ENCODE results near the gene SIDT2.
"Not testable (repeated sequence)": the region's sequence is repeated elsewhere in the genome, so short reads cannot be mapped to it uniquely, and the experiment has no call there.

The SIDT2 gene

DNA sequence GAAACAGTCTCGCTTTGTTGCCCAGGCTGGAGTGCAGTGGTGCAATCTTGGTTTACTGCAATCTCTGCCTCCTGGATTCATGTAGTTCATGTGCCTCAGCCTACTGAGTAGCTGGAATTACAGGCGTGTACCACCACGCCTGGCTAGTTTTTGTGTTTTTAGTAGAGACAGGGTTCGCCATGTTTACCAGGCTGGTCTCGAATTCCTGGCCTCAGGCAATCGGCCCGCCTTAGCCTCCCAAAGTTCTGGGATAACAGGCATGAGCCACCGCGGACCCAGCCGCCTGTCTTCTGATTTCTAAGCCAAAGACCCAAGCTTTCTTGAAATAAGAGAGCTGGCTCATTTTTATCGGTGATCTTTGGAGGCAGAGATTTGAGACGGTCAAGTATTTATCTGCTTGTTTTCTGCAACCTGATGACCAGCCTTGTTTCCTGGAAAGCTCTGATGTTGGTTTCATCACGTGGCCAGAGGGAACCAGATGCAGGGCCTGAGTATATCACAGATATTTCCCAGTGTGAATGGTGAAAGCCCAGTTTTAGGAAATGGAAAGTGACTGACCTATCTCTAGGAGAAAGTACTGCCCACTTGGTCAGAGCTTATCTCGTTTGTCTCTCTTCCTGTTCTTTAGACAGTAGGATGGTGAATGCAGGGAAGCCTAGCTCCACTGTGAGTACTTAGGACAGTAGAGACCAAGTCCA is 5.7 kb upstream of the SIDT2 start:
- DNase-seq, result no peak

DNA sequence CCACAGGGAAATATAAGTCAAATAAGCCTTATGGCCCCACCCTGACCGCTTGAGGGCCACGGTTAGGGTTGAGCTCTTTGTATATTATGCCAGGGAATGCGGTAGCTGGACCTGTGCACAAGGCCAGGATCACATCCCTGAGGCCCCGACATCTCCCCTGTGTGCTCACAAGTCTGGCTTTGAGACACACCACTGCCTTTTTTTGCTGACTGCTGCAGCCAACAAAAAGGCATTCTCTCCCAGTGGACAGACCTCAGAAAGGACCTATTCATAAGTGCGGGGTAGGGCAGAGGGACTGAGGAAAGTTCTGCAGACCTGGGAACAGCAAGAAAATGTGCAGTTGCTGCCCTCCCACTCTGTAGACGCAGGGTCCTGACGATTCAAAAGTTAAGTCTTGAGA is 3.4 kb upstream of the SIDT2 start:
- DNase-seq, result no peak

DNA sequence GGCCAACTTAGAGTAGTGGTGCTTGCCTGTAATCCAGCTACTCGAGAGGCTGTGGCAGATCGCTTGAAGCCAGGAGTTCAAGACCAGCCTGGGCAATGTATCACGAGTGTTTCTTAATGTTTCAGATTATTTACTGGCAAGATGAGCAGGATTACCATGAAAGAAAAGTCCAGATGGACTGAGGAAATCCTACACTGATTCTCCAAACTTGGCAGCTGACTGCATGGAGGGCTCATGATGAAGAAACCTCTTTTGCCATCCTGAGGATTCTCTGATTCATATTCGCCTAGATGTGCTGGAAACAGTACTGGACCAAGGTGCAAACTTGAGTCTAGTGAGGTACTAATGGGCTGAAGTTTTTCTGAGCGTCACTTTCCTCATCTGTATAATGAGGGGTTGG is 2.8 kb upstream of the SIDT2 start:
- DNase-seq, result no peak

DNA sequence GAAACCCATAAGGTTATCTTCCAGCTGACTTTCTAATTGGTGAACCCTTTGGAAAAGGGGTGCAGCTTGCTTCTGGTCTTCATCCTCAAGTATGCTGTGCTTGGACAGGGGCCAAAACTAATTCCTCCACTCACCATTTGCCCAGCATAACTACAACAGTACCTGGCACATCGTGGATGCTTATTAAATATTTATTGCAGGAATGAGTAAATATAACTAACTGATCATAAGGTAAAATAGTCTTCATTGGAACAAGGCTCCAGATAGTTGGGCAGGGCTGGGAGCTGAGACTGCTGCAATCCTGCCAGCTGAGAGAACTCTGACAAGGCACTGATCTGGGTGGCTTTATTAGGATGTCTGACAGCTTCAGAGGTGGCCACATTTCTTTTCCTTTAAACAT is 2.4 kb upstream of the SIDT2 start:
- DNase-seq, result no peak

DNA sequence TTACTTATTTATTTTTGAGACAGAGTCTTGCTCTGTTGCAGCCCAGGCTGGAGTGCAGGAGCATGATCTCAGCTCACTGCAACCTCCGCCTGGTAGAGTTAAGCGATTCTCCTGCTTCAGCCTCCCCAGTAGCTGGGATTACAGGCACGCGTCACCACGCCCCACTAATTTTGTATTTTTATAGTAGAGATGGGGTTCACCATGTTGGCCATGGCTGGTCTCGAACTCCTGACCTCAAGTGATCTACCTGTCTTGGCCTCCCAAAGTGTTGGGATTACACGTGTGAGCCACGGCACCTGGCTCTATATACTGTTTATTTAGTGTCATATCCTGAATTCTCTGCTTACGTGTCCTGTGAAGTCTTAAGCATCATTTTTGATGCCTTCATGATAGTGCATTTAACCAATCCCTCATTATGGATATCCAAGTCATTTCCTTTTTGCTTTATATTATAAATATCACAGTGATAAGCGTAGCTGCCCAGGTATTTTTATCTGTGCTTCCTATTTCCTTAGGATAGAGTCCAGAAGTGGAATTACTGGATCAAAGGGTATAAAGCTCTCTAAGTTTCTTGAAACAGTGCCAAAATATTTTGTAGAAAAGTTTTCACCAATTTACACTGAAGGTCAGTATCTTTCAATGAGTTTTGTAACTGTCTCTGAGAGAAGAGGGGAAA is 871 bp upstream of the SIDT2 start:
- no peak for DNase-seq

DNA sequence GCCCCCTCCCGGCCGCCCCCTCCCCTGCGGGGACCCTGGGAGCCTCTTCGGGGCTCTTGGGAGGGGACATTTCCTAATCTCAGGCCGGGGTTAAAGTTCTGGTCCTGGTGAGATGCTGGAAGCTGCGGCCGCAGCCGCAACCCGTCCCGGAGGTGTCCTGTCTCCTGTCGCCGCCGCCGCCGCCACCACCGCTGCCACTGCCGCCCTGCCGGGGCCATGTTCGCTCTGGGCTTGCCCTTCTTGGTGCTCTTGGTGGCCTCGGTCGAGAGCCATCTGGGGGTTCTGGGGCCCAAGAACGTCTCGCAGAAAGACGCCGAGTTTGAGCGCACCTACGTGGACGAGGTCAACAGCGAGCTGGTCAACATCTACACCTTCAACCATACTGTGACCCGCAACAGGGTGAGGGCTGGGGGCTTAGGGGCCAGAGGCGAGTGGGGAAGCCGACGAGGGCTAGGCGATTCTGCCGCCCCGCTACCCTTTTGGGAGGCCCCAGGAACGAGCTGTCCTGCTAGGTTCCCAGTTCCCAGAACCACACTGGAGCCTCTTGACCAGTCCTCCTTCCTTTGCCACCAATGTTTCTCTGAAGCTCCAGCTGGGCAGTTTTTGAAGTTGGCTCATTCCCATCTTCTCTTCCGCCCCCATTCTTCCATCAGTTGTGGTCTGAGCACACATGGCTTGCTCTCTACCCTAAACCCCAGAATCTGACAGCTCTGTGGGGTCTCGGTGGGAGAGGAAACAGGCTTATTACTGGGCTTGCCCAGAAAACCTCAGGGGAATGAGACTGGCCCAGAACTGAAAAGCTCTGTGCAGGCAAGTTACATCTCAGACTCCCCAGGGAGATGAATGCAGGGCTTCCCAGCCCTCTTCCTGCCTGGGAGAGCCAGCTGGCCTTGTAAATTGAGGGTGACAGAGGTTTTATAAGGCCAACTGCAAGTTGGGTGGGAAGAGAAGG is 781 bp downstream of the SIDT2 start:
- peak; percentile 43 for DNase-seq

DNA sequence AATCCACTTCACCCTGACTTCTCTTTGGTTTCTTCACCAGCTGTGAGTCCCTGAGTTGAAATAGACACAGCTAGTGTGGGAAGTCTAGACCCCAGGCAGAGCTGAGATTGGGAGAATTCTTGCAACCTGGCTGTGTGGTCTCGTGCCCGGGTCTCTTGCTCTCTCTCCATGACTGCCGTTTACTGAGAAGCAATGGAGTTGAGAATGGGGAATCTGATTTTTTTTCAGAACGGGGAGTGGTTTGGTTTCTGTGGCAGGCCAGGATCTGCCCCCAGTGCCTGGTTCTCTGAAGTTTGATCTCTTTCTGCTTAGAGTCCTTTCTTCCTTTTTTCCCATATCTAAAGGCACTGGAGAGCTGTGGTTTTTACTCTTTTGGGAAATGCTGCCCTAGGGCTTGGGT is 1.5 kb downstream of the SIDT2 start:
- DNase-seq, result no peak

DNA sequence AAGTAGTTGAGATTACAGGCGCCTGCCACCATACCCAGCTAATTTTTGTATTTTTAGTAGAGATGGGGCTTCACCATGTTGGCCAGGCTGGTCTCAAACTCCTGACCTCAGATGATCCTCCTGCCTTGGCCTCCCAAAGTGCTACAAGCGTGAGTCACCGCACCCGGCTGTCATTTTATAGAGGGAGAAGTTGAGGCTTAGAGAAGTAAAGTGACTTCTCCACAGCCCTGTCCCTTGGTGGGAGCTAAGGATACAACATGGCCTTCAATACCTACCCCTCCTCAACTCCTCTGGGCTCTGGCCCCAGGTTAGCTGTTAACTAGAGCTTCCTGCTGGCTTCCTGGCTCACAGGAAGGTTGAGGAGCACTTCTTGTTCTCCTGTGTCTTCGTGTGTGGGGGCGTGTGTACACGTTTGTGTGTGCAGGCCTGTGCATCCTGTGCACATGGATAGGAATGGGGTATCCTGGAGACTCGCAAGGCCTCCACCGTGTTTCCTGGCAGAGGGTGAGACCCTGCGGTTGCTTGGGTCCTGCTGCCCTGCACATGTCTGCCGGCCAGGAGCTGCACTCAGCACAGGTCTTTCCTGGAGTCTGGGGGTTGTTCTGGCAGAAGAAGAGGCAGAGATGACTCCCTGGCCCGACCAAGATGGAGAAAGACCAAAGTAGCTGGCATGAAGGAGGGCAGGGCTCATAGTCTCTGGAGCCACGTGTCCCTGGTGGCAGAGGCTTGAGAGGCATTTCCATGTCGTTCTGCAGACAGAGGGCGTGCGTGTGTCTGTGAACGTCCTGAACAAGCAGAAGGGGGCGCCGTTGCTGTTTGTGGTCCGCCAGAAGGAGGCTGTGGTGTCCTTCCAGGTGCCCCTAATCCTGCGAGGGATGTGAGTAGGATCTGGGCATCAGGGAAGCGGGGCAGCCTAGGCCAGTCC is 2.4 kb downstream of the SIDT2 start:
- peak; percentile 42 for DNase-seq

DNA sequence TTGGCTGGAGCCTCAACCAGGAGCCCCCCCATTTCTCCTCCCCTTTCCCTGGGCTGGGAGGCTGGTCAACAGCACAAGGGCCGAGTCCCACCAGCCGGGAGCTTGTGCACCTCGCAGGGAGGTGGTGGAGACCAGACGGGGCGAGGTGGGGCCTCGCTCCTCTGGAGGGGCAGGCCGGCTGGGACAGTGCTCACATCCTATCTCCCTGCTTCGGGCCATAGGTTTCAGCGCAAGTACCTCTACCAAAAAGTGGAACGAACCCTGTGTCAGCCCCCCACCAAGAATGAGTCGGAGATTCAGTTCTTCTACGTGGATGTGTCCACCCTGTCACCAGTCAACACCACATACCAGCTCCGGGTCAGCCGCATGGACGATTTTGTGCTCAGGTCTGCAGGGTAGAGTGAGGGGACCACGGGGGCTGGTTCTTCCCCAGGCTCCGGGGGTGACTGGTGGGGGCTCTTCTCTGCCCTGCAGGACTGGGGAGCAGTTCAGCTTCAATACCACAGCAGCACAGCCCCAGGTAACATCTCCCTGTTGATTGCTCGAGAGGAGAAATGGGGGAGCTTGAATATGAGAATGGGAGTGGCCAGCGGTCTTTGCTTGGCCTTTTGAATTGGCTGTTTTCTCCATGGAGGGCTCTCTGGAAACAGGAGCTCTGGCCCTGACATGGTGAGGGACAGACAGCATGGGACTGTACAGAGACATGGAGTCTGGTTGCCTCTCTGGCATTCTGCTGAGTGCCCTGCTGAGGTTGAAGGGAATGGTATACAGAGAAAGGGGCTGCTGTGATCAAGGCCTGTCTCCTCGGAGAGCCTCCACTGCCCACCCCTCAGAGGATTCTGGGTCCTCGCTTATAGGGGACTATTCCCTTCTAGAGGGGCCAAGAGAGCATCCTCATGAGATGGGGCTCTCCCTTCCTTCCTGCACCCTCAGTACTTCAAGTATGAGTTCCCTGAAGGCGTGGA is 3.3 kb downstream of the SIDT2 start:
- DNase-seq, result no peak

DNA sequence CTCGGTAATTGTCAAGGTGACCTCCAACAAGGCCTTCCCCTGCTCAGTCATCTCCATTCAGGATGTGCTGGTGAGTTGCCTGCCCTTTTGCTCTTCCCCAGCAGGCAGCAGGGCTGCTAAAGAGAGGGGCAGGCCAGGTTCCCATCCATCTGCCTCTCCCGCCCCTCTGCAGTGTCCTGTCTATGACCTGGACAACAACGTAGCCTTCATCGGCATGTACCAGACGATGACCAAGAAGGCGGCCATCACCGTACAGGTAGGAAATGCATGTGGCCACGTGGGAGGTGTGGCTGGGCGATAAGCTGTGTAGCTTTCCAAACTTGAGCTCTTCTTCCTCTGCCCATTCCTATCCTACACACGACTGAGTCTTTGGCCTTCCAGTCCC is 4.0 kb downstream of the SIDT2 start:
- no peak for DNase-seq

DNA sequence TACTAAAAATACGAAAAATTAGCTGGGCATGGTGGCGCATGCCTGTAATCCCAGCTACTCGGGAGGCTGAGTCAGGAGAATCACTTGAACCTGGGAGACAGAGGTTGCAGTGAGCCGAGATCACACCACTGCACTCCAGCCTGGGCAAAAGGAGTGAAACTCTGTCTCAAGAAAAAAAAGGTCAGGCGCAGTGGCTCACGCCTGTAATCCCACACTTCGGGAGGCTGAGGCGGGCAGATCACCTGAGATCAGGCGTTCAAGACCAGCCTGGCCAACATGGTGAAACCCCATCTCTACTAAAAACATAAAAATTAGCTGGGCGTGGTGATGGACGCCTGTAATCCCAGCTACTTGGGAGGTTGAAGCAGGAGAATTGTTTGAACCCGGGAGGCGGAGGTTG is 4.6 kb downstream of the SIDT2 start:
- not testable (repeated sequence) for DNase-seq

DNA sequence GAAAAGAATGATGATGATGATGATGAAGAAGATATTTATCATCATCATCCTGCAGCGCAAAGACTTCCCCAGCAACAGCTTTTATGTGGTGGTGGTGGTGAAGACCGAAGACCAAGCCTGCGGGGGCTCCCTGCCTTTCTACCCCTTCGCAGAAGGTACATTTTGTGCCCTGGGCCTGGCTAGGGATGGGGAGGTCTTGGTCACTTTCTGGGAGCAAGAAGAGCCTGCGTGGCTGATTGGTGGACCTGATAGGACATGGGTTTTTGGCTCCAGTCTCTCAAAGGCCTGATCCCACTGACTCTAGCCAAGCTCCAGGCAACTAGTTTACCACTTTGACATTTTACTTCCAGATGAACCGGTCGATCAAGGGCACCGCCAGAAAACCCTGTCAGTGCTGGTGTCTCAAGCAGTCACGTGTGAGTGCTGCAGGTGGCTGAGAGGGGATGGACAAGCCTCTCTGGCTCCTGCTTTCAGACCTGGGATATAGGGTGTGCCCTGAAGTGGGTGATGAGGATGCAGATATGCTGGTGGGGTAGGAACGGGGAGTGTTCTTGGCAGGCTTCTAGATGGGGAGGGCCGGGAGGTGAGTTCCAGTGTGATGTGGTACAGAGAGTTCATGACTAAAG is 5.3 kb downstream of the SIDT2 start:
- no peak for DNase-seq

DNA sequence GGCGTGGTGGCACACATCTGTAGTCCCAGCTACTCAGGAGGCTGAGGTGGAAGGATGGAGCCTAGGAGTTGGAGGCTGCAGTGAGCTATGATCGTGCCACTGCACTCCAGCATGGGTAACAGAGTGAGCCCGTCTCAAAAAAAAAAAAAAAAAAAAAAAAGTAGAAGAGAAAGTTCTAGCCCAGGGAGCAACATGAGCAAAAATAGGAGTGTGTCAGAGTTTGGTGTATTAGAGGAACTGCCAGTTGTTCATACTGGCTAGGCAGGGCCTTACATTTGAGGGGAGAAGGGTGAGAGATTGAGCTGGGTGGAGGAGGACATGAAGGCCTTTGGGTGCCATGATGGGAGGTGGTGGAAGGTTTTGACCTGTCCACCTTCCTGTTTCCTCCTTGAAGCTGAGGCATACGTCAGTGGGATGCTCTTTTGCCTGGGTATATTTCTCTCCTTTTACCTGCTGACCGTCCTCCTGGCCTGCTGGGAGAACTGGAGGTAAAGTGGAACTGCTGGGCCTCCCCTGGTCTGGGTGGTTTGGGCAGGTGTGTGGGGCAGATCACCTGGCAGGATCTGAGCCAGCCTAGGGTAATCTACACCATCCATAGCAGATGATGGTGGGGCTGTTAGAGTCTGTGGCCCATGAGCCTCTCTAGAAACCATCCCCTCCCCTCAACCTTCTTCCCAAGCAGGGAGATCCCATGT is 7.3 kb downstream of the SIDT2 start:
- no peak for DNase-seq

DNA sequence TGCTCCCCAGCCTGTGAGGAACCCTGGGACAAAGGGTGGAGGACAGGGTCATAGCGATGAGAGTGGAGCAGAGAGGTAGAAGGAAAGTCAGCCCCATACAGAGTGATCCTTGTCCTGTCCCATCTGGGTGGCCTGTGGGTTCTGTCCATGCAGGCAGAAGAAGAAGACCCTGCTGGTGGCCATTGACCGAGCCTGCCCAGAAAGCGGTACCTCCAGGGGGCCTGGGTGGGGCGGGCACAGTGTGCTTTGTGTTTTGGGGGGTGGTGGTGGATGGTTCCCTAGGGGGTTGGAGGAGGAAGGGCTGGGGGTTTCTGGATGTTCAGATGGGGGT is 7.9 kb downstream of the SIDT2 start:
- no peak for DNase-seq

DNA sequence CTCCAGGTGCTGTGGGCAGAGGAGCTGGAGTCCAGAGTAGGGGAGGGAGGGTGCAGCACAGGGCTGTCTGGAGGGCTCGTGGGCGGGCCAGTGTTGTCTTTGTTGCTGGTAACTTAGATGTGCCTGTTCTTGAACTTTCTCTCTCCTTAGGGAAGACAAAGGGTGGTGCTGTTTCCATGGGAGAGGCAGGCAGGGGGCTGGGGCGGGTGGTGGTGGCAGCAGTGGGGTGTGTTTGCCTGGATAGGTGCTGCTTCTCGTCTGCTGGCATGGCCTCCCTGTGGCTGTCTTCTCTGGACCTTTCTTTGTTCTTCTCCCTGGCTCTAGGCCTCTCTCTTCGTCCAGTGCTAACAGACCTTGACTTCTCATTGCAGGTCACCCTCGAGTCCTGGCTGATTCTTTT is 8.5 kb downstream of the SIDT2 start:
- no peak for DNase-seq

DNA sequence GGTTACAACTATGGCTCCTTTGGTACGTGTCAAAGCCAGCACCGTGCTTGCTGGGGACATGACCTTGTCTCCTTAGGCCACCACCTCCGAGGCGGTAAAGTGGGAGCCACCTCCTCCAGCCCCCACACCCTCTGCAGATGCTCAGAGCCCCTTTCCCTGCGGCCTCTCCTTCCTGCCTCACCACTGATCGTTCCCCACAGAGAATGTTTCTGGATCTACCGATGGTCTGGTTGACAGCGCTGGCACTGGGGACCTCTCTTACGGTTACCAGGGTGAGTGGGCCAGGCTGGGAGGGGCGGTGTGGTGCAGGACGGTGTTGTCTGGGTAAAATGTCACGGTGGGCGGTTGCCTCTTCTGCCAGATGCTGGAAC is 8.9 kb downstream of the SIDT2 start:
- DNase-seq, result no peak

DNA sequence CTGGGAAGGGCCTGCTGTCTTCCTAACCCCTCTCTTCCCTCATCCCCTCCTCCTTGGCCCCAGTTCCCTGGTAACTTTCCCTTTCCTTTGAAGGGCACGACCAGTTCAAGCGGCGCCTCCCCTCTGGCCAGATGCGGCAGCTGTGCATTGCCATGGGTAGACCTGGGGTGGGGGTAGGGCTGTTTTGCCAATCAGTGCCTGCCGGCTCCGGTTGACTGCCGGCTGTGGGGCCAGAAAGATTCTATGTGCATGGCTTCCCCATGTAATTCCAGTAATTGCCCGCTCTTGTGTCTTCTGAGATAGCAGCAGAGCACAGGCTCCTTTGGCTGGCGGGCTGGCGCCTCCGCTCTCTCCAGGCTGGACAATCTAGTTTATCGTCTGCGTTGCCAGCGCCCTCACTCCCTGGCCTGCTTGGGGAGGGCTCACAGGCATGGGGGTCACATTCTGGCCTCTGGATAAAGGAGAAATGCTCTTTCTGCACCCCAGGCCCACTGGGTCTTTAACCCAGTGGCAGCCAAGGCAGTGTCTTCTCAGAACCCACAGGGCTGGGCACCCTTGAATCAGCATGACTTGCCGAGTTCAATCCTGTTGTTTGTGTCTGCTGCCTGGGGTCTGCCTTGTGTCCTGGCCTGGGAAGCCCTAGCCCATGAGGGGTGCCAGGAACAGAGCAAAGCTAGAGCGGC is 9.4 kb downstream of the SIDT2 start:
- DNase-seq, result no peak

DNA sequence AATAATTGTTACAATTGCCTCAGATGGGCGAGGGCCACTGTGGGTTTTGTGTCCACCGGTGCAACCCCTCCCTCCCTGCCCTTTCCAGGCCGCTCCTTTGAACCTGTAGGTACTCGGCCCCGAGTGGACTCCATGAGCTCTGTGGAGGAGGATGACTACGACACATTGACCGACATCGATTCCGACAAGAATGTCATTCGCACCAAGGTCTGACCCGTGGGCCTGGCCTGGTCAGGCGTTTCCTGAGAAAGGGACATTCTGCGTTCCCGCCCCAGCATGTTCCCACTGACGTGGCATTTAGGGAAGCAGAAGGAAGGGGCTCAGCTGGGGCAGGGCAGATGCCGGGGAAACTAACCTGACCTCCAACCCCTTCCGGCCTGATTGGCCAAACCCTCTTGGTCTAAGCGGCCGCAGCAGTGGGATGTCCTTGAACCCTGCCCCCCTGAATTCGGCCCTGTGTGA is 10.1 kb downstream of the SIDT2 start:
- no peak for DNase-seq

DNA sequence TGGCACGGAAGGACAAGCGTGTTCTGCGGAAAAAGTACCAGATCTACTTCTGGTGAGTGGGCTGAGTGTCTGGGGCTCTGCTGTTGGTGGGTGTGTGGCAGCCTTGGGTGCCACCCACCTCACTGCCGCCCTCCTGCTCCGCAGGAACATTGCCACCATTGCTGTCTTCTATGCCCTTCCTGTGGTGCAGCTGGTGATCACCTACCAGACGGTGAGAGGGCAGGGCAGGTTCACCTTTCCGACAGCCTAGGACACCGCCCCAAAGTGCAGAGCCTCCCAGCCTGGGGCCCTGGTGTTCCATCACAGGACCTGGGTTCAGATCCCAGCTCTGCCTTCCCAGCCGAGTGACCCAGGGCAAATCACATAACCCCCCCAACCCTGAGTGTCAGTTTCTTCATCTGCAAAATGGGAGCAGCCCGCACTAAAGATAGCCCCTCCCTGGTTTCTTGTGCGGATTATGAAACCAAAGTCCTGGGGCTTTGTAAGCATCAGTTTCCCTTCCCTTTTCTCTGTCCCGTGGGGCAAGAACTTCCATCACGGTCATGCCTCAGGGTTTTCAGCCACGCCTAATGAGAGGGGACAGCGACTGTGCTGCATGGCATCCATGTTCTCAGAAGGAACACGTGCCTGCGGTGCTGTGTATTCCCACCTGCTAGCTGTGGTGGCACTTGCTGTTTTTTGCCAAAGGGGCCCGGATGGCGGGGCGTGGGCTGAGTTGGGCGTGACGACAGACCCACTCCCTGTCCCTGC is 10.8 kb downstream of the SIDT2 start:
- no peak for DNase-seq

Measured in effector CD4-positive, alpha-beta T cell (primary cell).